HepG2 (cell line): ENCODE data around the gene CHST11. TPM values are rescaled to one million over a fixed set of nuclear protein-coding genes. Genes with fewer than 3 reads are reported as not detected.

Experiments used
- ATAC-seq: fragments of 200-7000 bp; cut with Tn5 transposase; 3 replicates; pipeline ENCODE4 v1.9.1; 2020; ENCODE audit warnings: mild to moderate bottlenecking, moderate library complexity
- BruUV-seq: library from RNA; stranded (reverse); fragments of 400-500 nt; replicated peaks from 2 replicates; lab custom pipeline; 2021; lab: Mats Ljungman, UMichigan
- CTCF ChIA-PET: fragments of 300-600 bp; formaldehyde crosslinking; extraction: SDS; loops from one replicate; lab custom pipeline; 2021; ENCODE audit warnings: low total read pairs, inconsistent platforms, low intra/inter-chr PET ratio; lab: Yijun Ruan, JAX
- POLR2A ChIA-PET: fragments of 350-600 bp; sonication (Branson Sonifier 250); formaldehyde crosslinking; loops from one replicate; lab custom pipeline; 2020; ENCODE audit warnings: antibody characterized with exemption, inconsistent platforms; lab: Yijun Ruan, JAX
- DNase-seq: peaks from one replicate; pipeline ENCODE4 v3.0.0-alpha.2; 2015; ENCODE audit warnings: low spot score
- FAIRE-seq: peaks from 3 replicates; lab custom pipeline; 2011; peaks lifted over from hg19 to GRCh38; lab: Jason Lieb, UNC
- H2AFZ ChIP-seq: one replicate; pipeline ENCODE4 v1.6.1; 2011; ENCODE audit warnings: low read length, inconsistent platforms
- H3K27ac ChIP-seq: fragments of 300-600 bp; 3 replicates; pipeline ENCODE4 v1.8.0; 2011; ENCODE audit warnings: mixed run types, mild to moderate bottlenecking, mixed read lengths, low read length, inconsistent platforms; ENCODE audit not compliant: insufficient read depth; ENCODE audit errors: extremely low read length
- H3K27me3 ChIP-seq, 2 experiments: fragments of 200-600 bp in 1 of 2; 2 replicates in 1 of 2; 3 replicates in 1 of 2; pipeline versions ENCODE4 v1.6.0 to v1.8.0; 2011; ENCODE audit warnings: low read length in 2 of 2, mild to moderate bottlenecking in 2 of 2, moderate library complexity in 2 of 2, inconsistent platforms in 1 of 2; ENCODE audit not compliant: insufficient read depth in 2 of 2, control insufficient read depth in 1 of 2
- H3K36me3 ChIP-seq, 2 experiments: fragments of 200-600 bp in 1 of 2; replicated peaks in 1 of 2; 2 replicates in 1 of 2; 3 replicates in 1 of 2; pipeline versions ENCODE4 v1.5.1 to v1.8.0; 2011; ENCODE audit warnings: low read length in 2 of 2, inconsistent platforms in 1 of 2; ENCODE audit not compliant: insufficient read depth in 2 of 2, control insufficient read depth in 1 of 2
- H3K4me1 ChIP-seq: 2 replicates; pipeline ENCODE4 v1.5.1; 2012; ENCODE audit warnings: low read length, inconsistent platforms; ENCODE audit not compliant: insufficient read depth
- H3K4me2 ChIP-seq: 2 replicates; pipeline ENCODE4 v1.6.0; 2011; ENCODE audit warnings: low read depth, low read length, inconsistent platforms
- H3K4me3 ChIP-seq, 3 experiments: fragments of 200-600 bp in 1 of 3; sonication (generic), shearing (Covaris generic) in 1 of 3; replicated peaks in 1 of 3; 2 replicates each; pipeline ENCODE4 v1.5.1; 2011 to 2016; ENCODE audit warnings: low read length in 3 of 3, inconsistent platforms in 2 of 3, low read depth in 2 of 3, mild to moderate bottlenecking in 2 of 3, control low read depth in 1 of 3, mixed read lengths in 1 of 3; ENCODE audit not compliant: insufficient read depth in 1 of 3
- H3K79me2 ChIP-seq: one replicate; pipeline ENCODE4 v1.6.1; 2011; ENCODE audit warnings: low read length, inconsistent platforms; ENCODE audit not compliant: insufficient read depth
- H3K9ac ChIP-seq: 2 replicates; pipeline ENCODE4 v1.6.0; 2011; ENCODE audit warnings: mild to moderate bottlenecking, low read depth, low read length, inconsistent platforms; ENCODE audit not compliant: insufficient read depth
- H3K9me3 ChIP-seq: 2 replicates; pipeline ENCODE4 v1.5.1; 2012; ENCODE audit warnings: mild to moderate bottlenecking, low read length
- H4K20me1 ChIP-seq: 2 replicates; pipeline ENCODE4 v1.6.0; 2011; ENCODE audit warnings: inconsistent platforms, mild to moderate bottlenecking, low read length, moderate library complexity; ENCODE audit not compliant: insufficient read depth
- ATM ChIP-seq: fragments of 450-650 bp; IDR thresholded peaks from 2 replicates; pipeline ENCODE4 v1.7.1; 2017; ENCODE audit warnings: mild to moderate bottlenecking, borderline replicate concordance
- BRD4 ChIP-seq: sonication (generic); formaldehyde crosslinking; IDR thresholded peaks from 2 replicates; pipeline ENCODE4 v1.4.0; 2020; ENCODE audit warnings: missing genetic modification reagents
- HIVEP1 ChIP-seq: sonication (generic); formaldehyde crosslinking; IDR thresholded peaks from 2 replicates; pipeline ENCODE4 v1.4.0; 2020; ENCODE audit warnings: mild to moderate bottlenecking, missing genetic modification reagents
- MAFF ChIP-seq: IDR thresholded peaks from 2 replicates; pipeline ENCODE4 v1.6.1; 2011; ENCODE audit warnings: low read depth, low read length, improper control_type of control experiment
- MIER2 ChIP-seq: IDR thresholded peaks from 2 replicates; pipeline ENCODE4 v1.6.1; 2016; ENCODE audit warnings: missing biosample characterization, missing genetic modification reagents
- NFATC3 ChIP-seq: sonication (generic); formaldehyde crosslinking; IDR thresholded peaks from 2 replicates; pipeline ENCODE4 v1.5.1; 2020; ENCODE audit warnings: mild to moderate bottlenecking, missing genetic modification reagents
- PAF1 ChIP-seq: IDR thresholded peaks from 2 replicates; pipeline ENCODE4 v1.6.1; 2016; ENCODE audit warnings: missing genetic modification reagents, missing compliant biosample characterization
- ZFYVE20 ChIP-seq: sonication (generic); formaldehyde crosslinking; IDR thresholded peaks from 2 replicates; pipeline ENCODE4 v1.8.0; 2023; ENCODE audit warnings: low read depth, mild to moderate bottlenecking, moderate library complexity, missing genetic modification reagents, borderline replicate concordance
- ZKSCAN1 ChIP-seq: fragments of 150-350 bp; IDR thresholded peaks from 2 replicates; pipeline ENCODE4 v1.6.1; 2014; ENCODE audit warnings: low read length
- ZNF563 ChIP-seq: sonication (generic); formaldehyde crosslinking; IDR thresholded peaks from 2 replicates; pipeline ENCODE4 v1.8.0; 2022; ENCODE audit warnings: mild to moderate bottlenecking, moderate library complexity, missing genetic modification reagents
- ZNF616 ChIP-seq: sonication (generic); formaldehyde crosslinking; IDR thresholded peaks from 2 replicates; pipeline ENCODE4 v1.5.0; 2020; ENCODE audit warnings: low read depth, mild to moderate bottlenecking, missing genetic modification reagents
- ZNF674 ChIP-seq: sonication (generic); formaldehyde crosslinking; IDR thresholded peaks from 2 replicates; pipeline ENCODE4 v1.5.0; 2020; ENCODE audit warnings: low read depth, mild to moderate bottlenecking, missing genetic modification reagents
- ZNF776 ChIP-seq: sonication (generic); formaldehyde crosslinking; IDR thresholded peaks from 2 replicates; pipeline ENCODE4 v1.4.0; 2020; ENCODE audit warnings: mild to moderate bottlenecking, missing genetic modification reagents
- WGBS: methylation state at CpG from one replicate; pipeline ENCODE4 v1.1.6; 2017; ENCODE audit warnings: low lambda C conversion rate; 5-methylcytosine and 5-hydroxymethylcytosine counted together
- in situ Hi-C: cut with HindIII; loops from 2 replicates; pipeline ENCODE4 v1.10.0; 2017; ENCODE audit warnings: low pct_unique_long_range_greater_than_20kb; ENCODE audit not compliant: extremely low pct_ligation_motif_present
- intact Hi-C: fragments of 100-400 bp; cut with micrococcal nuclease; formaldehyde crosslinking; loops from one replicate; pipeline ENCODE4 v1.10.0; 2022; ENCODE audit not compliant: unreplicated experiment
- polyA plus RNA-seq, 8 experiments: library from polyadenylated mRNA; depleted of rRNA in 3 of 8; stranded (reverse) in 7 of 8; unstranded in 1 of 8; fragments of >200 nt; fragmentation: Illumina TruSeq in 4 of 8; extraction: Trizol in 4 of 8; gene quantifications; 2 replicates each; pipeline versions ENCODE4 v1.2.1 to v1.2.3, GENCODE V29; 2011 to 2016; ENCODE audit warnings: low read depth in 4 of 8, missing spikeins in 1 of 8, mixed read lengths in 1 of 8; ENCODE audit not compliant: insufficient read depth in 1 of 8
- total RNA-seq, 5 experiments: library from RNA; depleted of rRNA; stranded (reverse); fragments of >200 nt; fragmentation: Illumina TruSeq; extraction: Trizol; gene quantifications; 2 replicates each; pipeline ENCODE4 v1.2.3, GENCODE V29; 2016; ENCODE audit warnings: low read depth in 1 of 5
- TF ChIP-seq, protein P1 (sequence below): sonication (generic); formaldehyde crosslinking; IDR thresholded peaks from 2 replicates; pipeline ENCODE4 v1.4.0; 2020; ENCODE audit warnings: missing genetic modification reagents, borderline replicate concordance
- TF ChIP-seq, protein P2 (sequence below): sonication (generic); formaldehyde crosslinking; IDR thresholded peaks from 2 replicates; pipeline ENCODE4 v1.5.1; 2020; ENCODE audit warnings: mild to moderate bottlenecking, moderate library complexity, missing genetic modification reagents

The CHST11 gene
- total and polyA plus RNA-seq, 2 of the 13 experiments (the other 11 are each of a cell fraction or from before 2014, with no cell fraction given), result 0.15 TPM; not detected in 1

DNA sequence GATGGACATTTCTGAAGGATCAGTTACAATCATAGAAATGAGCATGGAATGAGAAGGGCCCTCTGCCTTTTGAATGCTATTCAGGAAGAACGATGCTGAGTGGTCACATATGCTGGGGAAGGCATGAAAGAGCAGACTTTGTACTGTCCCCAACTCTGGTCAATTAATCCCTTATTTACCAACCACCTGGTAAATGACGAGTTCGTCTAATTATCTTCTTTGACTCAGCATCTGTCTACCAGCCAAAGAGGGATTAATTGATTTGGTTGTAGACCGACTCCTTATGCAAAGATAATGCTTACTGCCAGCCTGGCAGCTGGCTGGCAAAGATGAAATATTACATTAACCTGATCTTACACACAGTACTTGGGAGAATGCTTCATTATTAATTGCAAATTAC, 152.2 kb downstream of the CHST11 start:
- FAIRE-seq (no peak), DNase-seq (no peak), ATAC-seq (no peak)
- no peak overlapping the region for H3K4me2 ChIP-seq
- no peak overlapping the region for H3K27ac ChIP-seq
- ChIA-PET POLR2A (no interaction called here), CTCF (no interaction called here)
- no peak overlapping the region for H3K4me3 ChIP-seq
- no peaks in the 10 kb centered on the region for H3K36me3 ChIP-seq
- in situ Hi-C loops (no loop called here), intact Hi-C loops (no loop called here)
- 5% methylated on average over 2 of the region's 4 CpGs for WGBS
- H3K79me2 ChIP-seq, result no peaks in the 10 kb centered on the region
- no peaks in the 10 kb centered on the region for H3K4me1 ChIP-seq
- H4K20me1 ChIP-seq, result no peaks in the 10 kb centered on the region
- no peak overlapping the region for H2AFZ ChIP-seq
- BruUV-seq, result no TSS peak
- no peaks in the 10 kb centered on the region for H3K9me3 ChIP-seq
- H3K27me3 ChIP-seq, result peaks cover 0 to 1% of the 10 kb centered on the region in 2 experiments; a peak in 1 of 5 replicates
- TF ChIP-seq ZNF674 (no peak), NFATC3 (no peak), ZNF776 (CRISPR knock-in tag) (no peak), ATM (no peak), ZKSCAN1 (no peak), ZNF616 (CRISPR knock-in tag) (no peak), MAFF (no peak), ZFYVE20 (CRISPR knock-in tag) (no peak), PAF1 (CRISPR knock-in tag) (no peak), HIVEP1 (CRISPR knock-in tag) (no peak), BRD4 (CRISPR knock-in tag) (no peak), ZNF563 (CRISPR knock-in tag) (no peak), MIER2 (CRISPR knock-in tag) (no peak)
- TF ChIP-seq, protein P1, sequence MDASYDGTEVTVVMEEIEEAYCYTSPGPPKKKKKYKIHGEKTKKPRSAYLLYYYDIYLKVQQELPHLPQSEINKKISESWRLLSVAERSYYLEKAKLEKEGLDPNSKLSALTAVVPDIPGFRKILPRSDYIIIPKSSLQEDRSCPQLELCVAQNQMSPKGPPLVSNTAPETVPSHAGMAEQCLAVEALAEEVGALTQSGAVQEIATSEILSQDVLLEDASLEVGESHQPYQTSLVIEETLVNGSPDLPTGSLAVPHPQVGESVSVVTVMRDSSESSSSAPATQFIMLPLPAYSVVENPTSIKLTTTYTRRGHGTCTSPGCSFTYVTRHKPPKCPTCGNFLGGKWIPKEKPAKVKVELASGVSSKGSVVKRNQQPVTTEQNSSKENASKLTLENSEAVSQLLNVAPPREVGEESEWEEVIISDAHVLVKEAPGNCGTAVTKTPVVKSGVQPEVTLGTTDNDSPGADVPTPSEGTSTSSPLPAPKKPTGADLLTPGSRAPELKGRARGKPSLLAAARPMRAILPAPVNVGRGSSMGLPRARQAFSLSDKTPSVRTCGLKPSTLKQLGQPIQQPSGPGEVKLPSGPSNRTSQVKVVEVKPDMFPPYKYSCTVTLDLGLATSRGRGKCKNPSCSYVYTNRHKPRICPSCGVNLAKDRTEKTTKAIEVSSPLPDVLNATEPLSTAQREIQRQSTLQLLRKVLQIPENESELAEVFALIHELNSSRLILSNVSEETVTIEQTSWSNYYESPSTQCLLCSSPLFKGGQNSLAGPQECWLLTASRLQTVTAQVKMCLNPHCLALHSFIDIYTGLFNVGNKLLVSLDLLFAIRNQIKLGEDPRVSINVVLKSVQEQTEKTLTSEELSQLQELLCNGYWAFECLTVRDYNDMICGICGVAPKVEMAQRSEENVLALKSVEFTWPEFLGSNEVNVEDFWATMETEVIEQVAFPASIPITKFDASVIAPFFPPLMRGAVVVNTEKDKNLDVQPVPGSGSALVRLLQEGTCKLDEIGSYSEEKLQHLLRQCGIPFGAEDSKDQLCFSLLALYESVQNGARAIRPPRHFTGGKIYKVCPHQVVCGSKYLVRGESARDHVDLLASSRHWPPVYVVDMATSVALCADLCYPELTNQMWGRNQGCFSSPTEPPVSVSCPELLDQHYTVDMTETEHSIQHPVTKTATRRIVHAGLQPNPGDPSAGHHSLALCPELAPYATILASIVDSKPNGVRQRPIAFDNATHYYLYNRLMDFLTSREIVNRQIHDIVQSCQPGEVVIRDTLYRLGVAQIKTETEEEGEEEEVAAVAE (CRISPR knock-in tag), result no peak
- TF ChIP-seq, protein P2, sequence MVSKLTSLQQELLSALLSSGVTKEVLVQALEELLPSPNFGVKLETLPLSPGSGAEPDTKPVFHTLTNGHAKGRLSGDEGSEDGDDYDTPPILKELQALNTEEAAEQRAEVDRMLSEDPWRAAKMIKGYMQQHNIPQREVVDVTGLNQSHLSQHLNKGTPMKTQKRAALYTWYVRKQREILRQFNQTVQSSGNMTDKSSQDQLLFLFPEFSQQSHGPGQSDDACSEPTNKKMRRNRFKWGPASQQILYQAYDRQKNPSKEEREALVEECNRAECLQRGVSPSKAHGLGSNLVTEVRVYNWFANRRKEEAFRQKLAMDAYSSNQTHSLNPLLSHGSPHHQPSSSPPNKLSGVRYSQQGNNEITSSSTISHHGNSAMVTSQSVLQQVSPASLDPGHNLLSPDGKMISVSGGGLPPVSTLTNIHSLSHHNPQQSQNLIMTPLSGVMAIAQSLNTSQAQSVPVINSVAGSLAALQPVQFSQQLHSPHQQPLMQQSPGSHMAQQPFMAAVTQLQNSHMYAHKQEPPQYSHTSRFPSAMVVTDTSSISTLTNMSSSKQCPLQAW (CRISPR knock-in tag), result no peak
- H3K9ac ChIP-seq, result no peak overlapping the region
